ENCODE measurements around the gene FAM193B. TPM values are rescaled to one million over a fixed set of nuclear protein-coding genes. Genes with fewer than 3 reads are reported as not detected.

Gene FAM193B
- polyA plus RNA-seq, 1 of the 3 experiments (the other 2 are of a cell fraction) = 48.1 TPM

DNA sequence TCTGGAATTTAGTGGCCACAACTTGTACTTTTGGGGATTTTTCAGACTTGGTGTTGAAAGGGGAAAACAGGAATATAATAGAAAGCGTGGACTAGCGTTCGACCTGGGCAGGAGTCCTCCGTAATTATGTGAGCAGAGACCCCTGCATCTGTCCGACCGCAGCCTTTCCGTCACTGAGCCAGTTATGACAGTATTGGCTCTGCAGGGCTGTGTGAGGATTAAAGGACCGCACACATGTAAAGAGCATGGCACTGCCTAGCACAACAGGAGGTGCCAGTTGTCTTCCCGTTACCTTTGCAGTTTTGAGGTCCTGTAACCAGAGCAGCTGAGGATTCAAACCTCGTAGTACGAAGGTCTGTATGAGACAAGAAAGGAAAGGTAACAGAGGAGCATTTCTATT, 46.8 kb upstream of the FAM193B start (continued):
- TF ChIP-seq ZBTB33 (IDR thresholded peaks at IDR 0.05; ENCODE audit: borderline replicate concordance, low read depth) (no peak), SIN3A (IDR thresholded peaks at IDR 0.05; ENCODE audit: borderline replicate concordance, low read depth, low read length) (no peak)
- TF ChIP-seq, protein P1, sequence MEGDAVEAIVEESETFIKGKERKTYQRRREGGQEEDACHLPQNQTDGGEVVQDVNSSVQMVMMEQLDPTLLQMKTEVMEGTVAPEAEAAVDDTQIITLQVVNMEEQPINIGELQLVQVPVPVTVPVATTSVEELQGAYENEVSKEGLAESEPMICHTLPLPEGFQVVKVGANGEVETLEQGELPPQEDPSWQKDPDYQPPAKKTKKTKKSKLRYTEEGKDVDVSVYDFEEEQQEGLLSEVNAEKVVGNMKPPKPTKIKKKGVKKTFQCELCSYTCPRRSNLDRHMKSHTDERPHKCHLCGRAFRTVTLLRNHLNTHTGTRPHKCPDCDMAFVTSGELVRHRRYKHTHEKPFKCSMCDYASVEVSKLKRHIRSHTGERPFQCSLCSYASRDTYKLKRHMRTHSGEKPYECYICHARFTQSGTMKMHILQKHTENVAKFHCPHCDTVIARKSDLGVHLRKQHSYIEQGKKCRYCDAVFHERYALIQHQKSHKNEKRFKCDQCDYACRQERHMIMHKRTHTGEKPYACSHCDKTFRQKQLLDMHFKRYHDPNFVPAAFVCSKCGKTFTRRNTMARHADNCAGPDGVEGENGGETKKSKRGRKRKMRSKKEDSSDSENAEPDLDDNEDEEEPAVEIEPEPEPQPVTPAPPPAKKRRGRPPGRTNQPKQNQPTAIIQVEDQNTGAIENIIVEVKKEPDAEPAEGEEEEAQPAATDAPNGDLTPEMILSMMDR (IDR thresholded peaks at IDR 0.05) = no peak
- TF ChIP-seq, protein P2, sequence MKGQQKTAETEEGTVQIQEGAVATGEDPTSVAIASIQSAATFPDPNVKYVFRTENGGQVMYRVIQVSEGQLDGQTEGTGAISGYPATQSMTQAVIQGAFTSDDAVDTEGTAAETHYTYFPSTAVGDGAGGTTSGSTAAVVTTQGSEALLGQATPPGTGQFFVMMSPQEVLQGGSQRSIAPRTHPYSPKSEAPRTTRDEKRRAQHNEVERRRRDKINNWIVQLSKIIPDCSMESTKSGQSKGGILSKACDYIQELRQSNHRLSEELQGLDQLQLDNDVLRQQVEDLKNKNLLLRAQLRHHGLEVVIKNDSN (IDR thresholded peaks at IDR 0.05; ENCODE audit: borderline replicate concordance, low read depth) = no peak

DNA sequence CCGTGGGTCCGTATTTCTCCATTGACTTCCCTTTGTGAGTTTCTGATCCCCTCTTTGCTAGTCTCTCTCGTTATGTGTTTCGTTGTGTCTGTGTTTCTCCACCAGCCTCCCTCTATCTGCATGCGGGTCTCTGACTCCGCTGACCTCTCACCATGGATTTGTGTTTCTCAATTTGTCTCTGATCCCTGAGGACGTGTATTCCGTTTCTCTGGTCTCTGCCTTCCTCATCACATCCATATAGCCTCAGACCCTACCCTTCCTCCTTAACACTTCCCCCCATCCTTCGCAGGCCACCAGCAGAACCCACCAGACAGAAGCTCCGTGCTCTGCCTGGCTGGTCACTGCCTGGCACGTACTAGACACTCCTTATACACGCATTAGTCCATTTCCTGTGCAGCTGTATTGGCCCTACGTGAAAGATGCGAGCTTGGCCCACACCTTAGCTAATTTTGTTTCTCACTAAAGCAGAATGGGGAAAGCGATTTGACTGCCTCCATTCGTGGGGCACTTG, 46.2 kb upstream of the FAM193B start:
- 7% methylated on average over 16 of the region's 16 CpGs for WGBS (ENCODE audit: low lambda C conversion rate)
- Histone ChIP-seq H3K4me2 (peak overlapping the region; percentile 88), H3K79me2 (ENCODE audit: insufficient read depth) (peaks cover 19% of the 10 kb centered on the region), H3K27ac (ENCODE audit: low read depth in 2 of 2, low read length in 1 of 2) (peak overlapping the region; percentile 69 to 85), H3K27me3 (ENCODE audit: insufficient read depth) (no peaks in the 10 kb centered on the region), H3K36me3 (replicated peaks in 1 of 2; ENCODE audit: control insufficient read depth in 1 of 2, insufficient read depth in 2 of 2, low read length in 1 of 2) (peaks cover 13 to 16% of the 10 kb centered on the region in 2 experiments), H4K20me1 (ENCODE audit: insufficient read depth) (no peaks in the 10 kb centered on the region), H2AFZ (ENCODE audit: low read depth) (peak overlapping the region; percentile 61; the same call in 1 of the 2 replicates), H3K9me2 (no peaks in the 10 kb centered on the region), H3K9ac (peak overlapping the region; percentile 89), H3K4me1 (ENCODE audit: control insufficient read depth in 1 of 2, insufficient read depth in 2 of 2, low read depth in 1 of 2, low read length in 1 of 2) (peaks cover 3 to 19% of the 10 kb centered on the region in 2 experiments; a peak in 1 of 4 replicates), H3K9me3 (no peaks in the 10 kb centered on the region), H3K4me3 (ENCODE audit: low read depth in 2 of 2, low read length in 1 of 2) (peak overlapping the region; percentile 81 to 87), H3F3A (replicated peaks; ENCODE audit: insufficient read depth) (peaks cover 18% of the 10 kb centered on the region)
- TF ChIP-seq SMC3 (IDR thresholded peaks at IDR 0.05; ENCODE audit: low read depth, low read length) = no peak
- no peak for TF ChIP-seq GABPA (IDR thresholded peaks at IDR 0.05; ENCODE audit: low read depth)
- no peak for TF ChIP-seq FOSL2 (IDR thresholded peaks at IDR 0.05; ENCODE audit: borderline replicate concordance, low read depth)
- TF ChIP-seq MEF2A (IDR thresholded peaks at IDR 0.05; ENCODE audit: borderline replicate concordance, low read depth) = no peak
- no peak for TF ChIP-seq FOXJ3 (CRISPR knock-in tag; IDR thresholded peaks at IDR 0.05)
- TF ChIP-seq, protein P3, sequence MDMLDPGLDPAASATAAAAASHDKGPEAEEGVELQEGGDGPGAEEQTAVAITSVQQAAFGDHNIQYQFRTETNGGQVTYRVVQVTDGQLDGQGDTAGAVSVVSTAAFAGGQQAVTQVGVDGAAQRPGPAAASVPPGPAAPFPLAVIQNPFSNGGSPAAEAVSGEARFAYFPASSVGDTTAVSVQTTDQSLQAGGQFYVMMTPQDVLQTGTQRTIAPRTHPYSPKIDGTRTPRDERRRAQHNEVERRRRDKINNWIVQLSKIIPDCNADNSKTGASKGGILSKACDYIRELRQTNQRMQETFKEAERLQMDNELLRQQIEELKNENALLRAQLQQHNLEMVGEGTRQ (IDR thresholded peaks at IDR 0.05; ENCODE audit: borderline replicate concordance, low read depth, low read length) = no peak
- TF ChIP-seq, protein P1 (IDR thresholded peaks at IDR 0.05) = no peak
- TF ChIP-seq ZBTB33 (IDR thresholded peaks at IDR 0.05; ENCODE audit: borderline replicate concordance, low read depth) = no peak
- TF ChIP-seq MXI1 (IDR thresholded peaks at IDR 0.05; ENCODE audit: low read depth, low read length) = no peak
- no peak for TF ChIP-seq EP300 (IDR thresholded peaks at IDR 0.05; ENCODE audit: borderline replicate concordance in 1 of 2, low read depth in 1 of 2, low read length in 1 of 2)
- no peak for TF ChIP-seq RFX5 (IDR thresholded peaks at IDR 0.05; ENCODE audit: low read length)
- TF ChIP-seq YY1 (IDR thresholded peaks at IDR 0.05; ENCODE audit: low read depth) = no peak
- no peak for TF ChIP-seq FOXM1 (IDR thresholded peaks at IDR 0.05; ENCODE audit: low read depth)
- TF ChIP-seq RCOR1 (IDR thresholded peaks at IDR 0.05; ENCODE audit: low read length) = no peak
- TF ChIP-seq TEAD4 (IDR thresholded peaks at IDR 0.05; ENCODE audit: borderline replicate concordance, insufficient read depth) = no peak
- no peak for TF ChIP-seq TCF12 (IDR thresholded peaks at IDR 0.05)
- no peak for TF ChIP-seq RAD21 (IDR thresholded peaks at IDR 0.05; ENCODE audit: low read length)
- no peak for TF ChIP-seq NFIC (IDR thresholded peaks at IDR 0.05; ENCODE audit: borderline replicate concordance)
- CTCF ChIA-PET = interaction anchor here (0.9 to 2.8 kb wide), 2 partner anchors 7 to 14 kb away, joined by 3 to 11 read pairs; no protein-coding TSS in a partner anchor
- POLR2A ChIA-PET = no interaction called here
- no peak for DNase-seq
